GM12801 (cell line): ENCODE measurements around the gene IL16.

Experiments used
- CTCF ChIP-seq: IDR thresholded peaks from one replicate; pipeline ENCODE4 v1.5.1; 2011; ENCODE audit warnings: control low read depth; ENCODE audit not compliant: insufficient read length; ENCODE audit errors: extremely low read depth

The IL16 gene

GRCh38 chr15:81253846-81254245 is 57.2 kb downstream of the IL16 start:
- TF ChIP-seq CTCF: no peak

- TF ChIP-seq CTCF: no peak
Observed at GRCh38 chr15:81254277-81254915, 57.7 kb downstream of the IL16 start.

GRCh38 chr15:81254916-81255290 is 58.2 kb downstream of the IL16 start:
- TF ChIP-seq CTCF: no peak

GRCh38 chr15:81255315-81255957 is 58.8 kb downstream of the IL16 start:
- no peak for TF ChIP-seq CTCF

- no peak for TF ChIP-seq CTCF
Observed at GRCh38 chr15:81255958-81256320, 59.3 kb downstream of the IL16 start.

GRCh38 chr15:81256916-81257315 is 60.2 kb downstream of the IL16 start:
- TF ChIP-seq CTCF: no peak

GRCh38 chr15:81257435-81257834 is 60.8 kb downstream of the IL16 start:
- no peak for TF ChIP-seq CTCF
